K562 (cell line): ENCODE data around the gene CHCHD4.

Source experiments
- CTCF ChIP-seq, 3 experiments: IDR thresholded peaks in 2 of 3; conservative IDR thresholded peaks in 1 of 3; 2 replicates each; pipeline ENCODE4 v1.5.1; 2011 to 2012; ENCODE audit warnings: low read length in 3 of 3, mild to moderate bottlenecking in 3 of 3, control low read depth in 2 of 3, improper control_type of control experiment in 1 of 3, inconsistent platforms in 1 of 3, low read depth in 1 of 3, mixed read lengths in 1 of 3, moderate library complexity in 1 of 3; ENCODE audit not compliant: insufficient read depth in 2 of 3
- E2F8 ChIP-seq: fragments of 450-650 bp; IDR thresholded peaks from 2 replicates; pipeline ENCODE4 v1.7.1; 2018; ENCODE audit warnings: mild to moderate bottlenecking, low read depth; ENCODE audit not compliant: partially characterized antibody
- MEF2D ChIP-seq: conservative IDR thresholded peaks from 2 replicates; pipeline ENCODE4 v1.6.1; 2016; ENCODE audit warnings: low read depth, missing genetic modification characterization, missing compliant biosample characterization
- NFE2 ChIP-seq: IDR thresholded peaks from 2 replicates; pipeline ENCODE4 v1.6.1; 2014; ENCODE audit warnings: antibody characterized with exemption, low read depth
- PHF20 ChIP-seq: fragments of 450-650 bp; IDR thresholded peaks from 2 replicates; pipeline ENCODE4 v1.6.1; 2018; ENCODE audit not compliant: partially characterized antibody
- ZBTB34 ChIP-seq: fragments of 250-450 bp; sonication (Bioruptor Pico); IDR thresholded peaks from 2 replicates; pipeline ENCODE4 v1.8.0; 2021; ENCODE audit warnings: mild to moderate bottlenecking, moderate library complexity
- ZNF318 ChIP-seq, 2 experiments: fragments of 450-650 bp; IDR thresholded peaks; 2 replicates each; pipeline ENCODE4 v1.6.1; 2016; ENCODE audit warnings: mild to moderate bottlenecking in 2 of 2, borderline replicate concordance in 1 of 2, low read depth in 1 of 2, moderate library complexity in 1 of 2

- TF ChIP-seq ZNF318 (IDR thresholded peaks at IDR 0.05; ENCODE audit: borderline replicate concordance in 1 of 2, low read depth in 1 of 2) (no peak), MEF2D (tag) (no peak), E2F8 (no peak), CTCF (IDR thresholded peaks at IDR 0.05 in 2 of 3, conservative IDR thresholded peaks at IDR 0.05 in 1 of 3; ENCODE audit: insufficient read depth in 2 of 3, low read depth in 1 of 3, low read length in 3 of 3) (no peak), PHF20 (no peak), NFE2 (no peak), ZBTB34 (CRISPR knock-in tag) (no peak)
Observed at GRCh38 chr3:14131134-14131533, 6.5 kb upstream of the CHCHD4 start.
